Stimulated activated CD8-positive, alpha-beta memory T cell treated with anti-CD3 and anti-CD28 coated beads, Interleukin-2, amount 100 ng/mL, for 1 hour (primary cell): Measurements from ENCODE around the gene CBR4.

Source experiments
- DNase-seq, 2 donors: peaks; one replicate each; pipeline ENCODE4 v3.0.0-alpha.2; 2020; ENCODE audit warnings: low read depth in 2 of 2

The CBR4 gene

GRCh38 chr4:169033660-169034059 lies 23.6 kb upstream of the CBR4 start:
- DNase-seq = no peak

DNA sequence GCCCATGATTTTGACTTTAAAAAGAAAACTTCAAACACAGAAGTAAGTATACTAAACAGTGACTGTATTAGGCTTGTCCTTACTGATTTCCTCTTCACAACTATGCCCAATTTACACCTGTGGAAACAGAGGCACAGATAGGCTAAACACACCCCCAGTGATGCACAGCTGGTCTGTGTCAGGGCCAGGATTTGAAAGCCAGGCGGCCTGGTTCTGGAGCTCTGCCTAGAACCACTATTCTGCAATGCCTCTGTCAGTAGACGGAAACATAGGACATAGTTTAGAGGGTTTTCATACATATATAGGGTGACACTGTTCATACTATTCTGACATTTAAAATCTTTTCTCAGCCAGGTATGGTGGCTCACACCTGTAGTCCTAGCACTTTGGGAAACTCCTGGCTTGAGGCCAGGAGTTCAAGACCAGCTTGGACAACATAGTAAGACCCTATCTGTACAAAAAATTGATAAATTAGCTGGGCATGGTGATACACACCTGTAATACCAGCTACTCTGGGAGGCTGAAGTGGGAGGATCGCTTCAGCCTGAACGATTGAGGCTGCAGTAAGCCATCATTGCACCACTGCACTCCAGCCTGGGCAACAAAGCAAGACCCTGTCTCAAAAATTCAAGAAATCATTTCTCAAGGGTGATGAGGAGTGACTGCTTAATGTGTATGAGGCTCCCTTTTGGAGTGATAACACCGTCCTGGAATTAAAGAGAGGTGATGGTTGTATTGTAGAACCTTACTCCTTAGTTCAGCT lies 23.0 kb upstream of the CBR4 start:
- no peak for DNase-seq

DNA sequence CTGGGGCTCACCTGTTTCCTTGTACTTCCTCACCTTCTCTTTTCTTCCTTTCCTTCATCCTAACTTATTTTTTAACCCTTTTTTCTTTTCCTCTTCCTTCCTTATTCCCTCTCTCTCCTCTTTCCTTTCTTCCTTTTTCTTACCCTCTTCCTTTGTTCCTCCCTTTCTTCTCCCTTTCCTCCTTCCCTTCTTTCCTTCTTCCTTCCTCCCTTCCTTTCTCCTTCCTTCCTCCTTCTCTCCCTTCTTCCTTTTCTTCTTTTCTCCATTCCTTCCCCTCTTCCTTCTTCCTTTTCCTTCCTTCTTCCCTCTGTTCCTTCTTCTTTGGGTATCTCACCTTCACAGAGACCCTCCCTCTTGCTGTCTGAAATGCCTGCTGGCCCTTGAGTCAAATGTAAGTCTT lies 22.1 kb upstream of the CBR4 start:
- DNase-seq = no peak

DNA sequence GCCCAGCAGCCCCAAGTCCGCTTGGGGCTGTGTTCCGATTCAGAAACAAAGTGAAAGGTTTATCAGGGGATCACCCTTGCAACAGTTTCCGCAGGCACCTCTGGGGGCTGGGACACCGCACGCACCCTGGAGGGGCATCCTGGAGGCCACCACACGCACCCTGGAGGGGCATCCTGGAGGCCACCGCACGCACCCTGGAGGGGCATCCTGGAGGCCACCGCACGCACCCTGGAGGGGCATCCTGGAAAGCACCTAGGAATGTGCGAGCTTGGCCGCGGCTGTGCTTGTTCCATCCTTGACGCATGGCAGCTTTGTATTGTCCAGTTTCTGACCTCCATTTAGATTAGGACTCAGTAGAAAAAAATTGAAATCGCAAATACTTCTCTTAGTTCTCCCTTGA lies 21.3 kb upstream of the CBR4 start:
- no peak for DNase-seq

DNA sequence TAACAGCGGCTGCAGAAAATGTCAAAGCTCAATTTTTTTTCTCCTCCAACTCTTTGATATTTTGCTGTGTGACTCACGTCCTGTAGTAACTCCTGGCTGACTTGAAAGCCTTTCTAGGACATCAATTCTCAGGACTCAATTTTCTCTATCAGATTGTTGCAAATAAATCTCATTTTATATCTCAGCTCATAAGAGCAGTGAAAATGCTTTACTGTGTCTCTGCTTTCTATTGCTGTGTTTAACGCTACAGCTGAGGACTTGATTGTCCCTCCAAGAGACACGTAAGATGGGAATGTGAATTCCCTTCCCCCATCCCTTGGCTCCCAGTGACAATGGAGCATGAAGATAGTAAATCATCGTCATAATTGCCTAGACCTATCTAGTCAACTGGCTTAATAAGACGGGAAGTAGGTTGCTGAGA lies 20.5 kb upstream of the CBR4 start:
- DNase-seq = no peak

- DNase-seq = no peak
Observed at GRCh38 chr4:169029947-169030346, 19.9 kb upstream of the CBR4 start.

GRCh38 chr4:169027663-169028062 lies 17.6 kb upstream of the CBR4 start:
- no peak for DNase-seq

GRCh38 chr4:169025184-169025583 lies 15.1 kb upstream of the CBR4 start:
- no peak for DNase-seq

- DNase-seq = no peak
Observed at GRCh38 chr4:169024762-169025161, 14.7 kb upstream of the CBR4 start.

DNA sequence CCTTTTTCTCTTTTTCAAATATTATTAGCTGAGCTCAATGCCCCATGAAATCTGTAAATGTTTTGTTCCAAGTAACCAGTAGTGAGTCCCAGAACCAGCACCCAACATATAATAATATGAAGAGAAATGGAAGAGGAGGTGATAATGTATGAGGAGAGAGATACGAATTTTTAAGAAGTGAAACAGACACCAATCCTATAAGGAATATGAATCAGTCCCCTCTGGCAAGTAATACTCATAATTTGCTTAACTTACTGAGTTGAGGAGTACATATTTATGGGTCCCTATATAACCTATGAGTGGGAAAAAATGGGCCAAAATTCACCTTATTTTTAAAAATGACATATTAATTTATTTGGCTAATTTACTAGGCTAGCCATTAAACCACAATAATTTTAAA lies 8.4 kb upstream of the CBR4 start:
- no peak for DNase-seq

DNA sequence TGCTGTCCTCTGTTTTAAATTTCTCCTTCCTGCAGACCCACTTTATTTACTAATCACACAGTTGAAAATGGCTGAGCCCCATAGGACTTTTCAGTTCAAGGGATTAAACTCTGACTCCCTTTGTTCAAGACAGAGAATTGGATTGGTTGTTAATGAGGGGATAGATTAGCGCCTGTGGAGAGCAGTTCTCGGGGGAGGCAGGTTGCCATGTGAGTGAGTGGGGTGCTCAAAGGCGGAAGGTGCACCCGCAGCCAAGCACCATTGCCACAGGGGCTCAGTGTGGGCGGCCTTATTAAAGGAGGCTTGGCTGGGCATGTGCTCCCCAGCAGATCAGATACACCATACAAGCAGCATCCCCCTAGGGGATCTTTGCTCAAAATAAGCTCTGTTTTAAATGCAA lies 7.9 kb upstream of the CBR4 start:
- no peak for DNase-seq

DNA sequence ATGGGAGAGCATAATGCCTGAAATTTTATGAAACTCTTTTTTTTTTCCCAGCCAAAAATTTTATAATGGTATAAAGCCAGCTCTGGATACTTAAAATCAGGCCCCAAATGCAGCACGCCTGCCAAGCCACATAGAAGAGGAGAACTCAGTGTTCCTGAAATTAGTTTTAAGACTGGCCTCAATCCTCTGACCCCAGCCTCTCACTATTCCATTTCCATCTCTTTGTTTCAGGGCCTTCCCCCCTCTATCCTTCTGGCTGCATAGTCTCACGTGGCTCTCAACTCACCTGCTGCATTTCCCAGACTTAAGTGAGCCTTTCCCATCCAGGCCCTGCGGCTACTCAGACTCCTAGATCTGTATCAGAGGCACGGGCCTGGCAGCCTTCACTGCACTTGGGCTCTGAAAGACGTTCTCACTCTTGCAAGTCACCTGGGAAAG lies 5.2 kb upstream of the CBR4 start:
- no peak for DNase-seq

DNA sequence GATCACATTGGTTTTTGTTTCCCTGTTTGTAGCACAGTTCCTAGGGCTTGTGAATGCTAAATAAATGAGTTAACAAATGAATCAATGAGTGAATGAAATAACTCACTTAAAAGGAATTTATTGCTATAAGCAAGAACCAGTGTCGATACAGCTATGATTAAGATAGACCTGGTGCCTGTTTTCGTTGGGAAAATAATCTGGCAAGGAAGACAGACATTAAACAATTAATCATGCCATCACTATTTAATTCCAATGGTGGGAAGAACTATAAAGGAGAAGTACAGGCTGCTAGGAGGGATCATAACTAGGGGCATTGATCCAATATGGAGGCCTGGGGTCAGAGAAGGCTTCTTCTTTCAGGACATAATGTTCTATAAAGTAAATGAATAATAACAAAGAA lies 4.5 kb upstream of the CBR4 start:
- no peak for DNase-seq

DNA sequence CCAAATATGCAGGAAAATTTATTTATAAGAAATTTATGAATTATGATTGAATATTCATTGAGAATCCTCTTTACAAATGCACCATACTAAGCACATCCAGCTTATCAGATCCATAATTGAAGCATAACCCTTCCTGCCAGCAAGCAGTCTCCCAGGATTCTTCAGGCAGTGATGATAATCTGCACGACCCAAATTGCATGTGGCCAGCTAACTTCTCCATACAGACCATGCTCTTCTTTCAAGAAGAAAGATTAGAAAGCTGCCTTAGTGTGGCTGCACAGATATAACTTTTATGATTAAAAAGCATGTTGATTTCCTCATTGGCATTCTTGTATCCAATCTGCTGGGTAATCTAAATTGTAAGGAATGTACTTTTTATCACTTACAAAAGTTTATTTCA lies 3.3 kb upstream of the CBR4 start:
- no peak for DNase-seq

DNA sequence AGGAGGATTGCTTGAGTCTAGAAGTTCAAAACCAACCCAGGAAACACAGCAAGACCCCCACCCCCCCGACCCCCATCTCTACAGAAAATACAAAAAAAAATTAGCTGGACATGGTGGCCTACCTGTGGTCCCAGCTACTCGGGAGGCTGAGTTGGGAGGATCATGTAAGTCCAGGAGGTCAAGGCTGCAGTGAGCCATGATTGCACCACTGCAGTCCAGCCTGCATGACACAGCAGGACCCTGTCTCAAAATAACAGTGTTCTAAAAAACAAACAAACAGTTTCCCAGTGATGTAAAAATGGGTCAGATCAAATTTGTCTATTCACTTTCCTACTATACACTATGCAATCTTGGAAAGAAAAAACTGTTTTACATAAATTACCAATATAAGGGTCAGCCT lies 2.0 kb upstream of the CBR4 start:
- DNase-seq = no peak

GRCh38 chr4:169009286-169010124 lies 550 bp downstream of the CBR4 start:
- DNase-seq = peak; percentile 17 to 38

GRCh38 chr4:169005453-169006099 lies 4.5 kb downstream of the CBR4 start:
- DNase-seq = no peak

DNA sequence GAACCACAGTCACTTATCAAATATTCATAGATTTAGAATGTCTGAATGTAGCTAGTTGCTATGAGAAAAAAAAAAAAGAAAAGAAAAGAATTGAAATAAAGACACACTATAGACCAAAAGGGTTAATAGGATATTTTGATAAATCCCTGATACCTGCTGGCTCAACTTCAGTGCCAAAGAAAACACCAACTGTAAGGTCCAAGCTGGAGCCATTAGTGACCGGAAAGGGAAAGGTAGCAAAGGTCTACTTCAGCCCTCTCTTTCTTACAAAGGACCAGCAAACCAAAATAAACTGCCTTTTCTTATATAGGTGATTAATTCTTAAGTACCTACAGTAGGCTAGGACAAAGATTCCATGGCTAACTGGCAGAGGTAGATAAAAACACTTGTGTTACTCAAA lies 9.7 kb downstream of the CBR4 start:
- no peak for DNase-seq

- no peak for DNase-seq
Observed at GRCh38 chr4:168999809-169000208, 10.2 kb downstream of the CBR4 start.

- DNase-seq = no peak
Observed at GRCh38 chr4:168998596-168998995, 11.5 kb downstream of the CBR4 start.

DNA sequence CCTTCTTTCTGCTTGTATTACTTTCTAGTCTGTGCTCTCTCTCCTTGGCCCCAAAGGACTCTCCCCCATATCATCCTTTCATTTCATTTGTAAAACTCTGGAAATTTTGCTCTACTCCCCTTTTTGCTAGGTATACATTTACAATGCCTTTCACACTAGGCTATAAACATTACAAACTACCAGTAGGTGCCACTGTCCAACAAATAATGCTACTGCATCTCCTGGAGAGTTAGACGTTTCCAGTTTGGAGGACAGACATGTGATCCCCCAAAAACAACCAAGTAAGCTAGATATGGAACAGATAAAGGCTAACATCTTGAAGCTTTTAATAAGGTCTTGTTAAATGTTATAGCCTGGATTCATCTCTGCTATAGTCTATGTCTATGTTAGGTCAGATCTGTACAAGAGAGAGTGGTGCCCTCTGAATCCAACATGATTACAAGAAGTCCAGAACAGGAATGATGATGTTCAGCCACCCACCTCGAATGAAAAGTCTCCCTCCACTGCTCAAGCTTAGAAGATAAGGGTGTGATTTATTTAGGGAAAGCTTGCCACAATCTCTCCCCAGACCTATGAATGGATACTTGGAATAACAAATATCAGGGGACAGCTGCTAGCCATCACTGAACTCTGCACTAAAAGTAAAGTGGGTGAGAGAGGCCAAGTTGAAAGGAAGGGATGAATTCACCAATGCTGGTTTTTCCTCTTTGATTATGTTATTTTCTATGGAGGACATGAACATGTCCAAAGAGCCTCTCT lies 14.3 kb downstream of the CBR4 start:
- no peak for DNase-seq

GRCh38 chr4:168994958-168995357 lies 15.1 kb downstream of the CBR4 start:
- DNase-seq = no peak
